ENCODE data around the gene KDM4C. TPM values are rescaled to one million over a fixed set of nuclear protein-coding genes. Genes with fewer than 3 reads are reported as not detected.

KDM4C gene
- total RNA-seq, 1 experiment from 2014 or later = 4.8 TPM

- CTCF ChIA-PET = no interaction called here
- no peaks in the 10 kb centered on the region for H3K27me3 ChIP-seq (replicated peaks; ENCODE audit: insufficient read depth, low read depth, low read length, poor library complexity)
- intact Hi-C loops (cut with micrococcal nuclease; ENCODE audit: unreplicated experiment) = no loop called here
- no peaks in the 10 kb centered on the region for H3K36me3 ChIP-seq (ENCODE audit: insufficient read depth, low read length, poor library complexity, severe bottlenecking)
- H3K4me1 ChIP-seq (ENCODE audit: insufficient read depth, low read length, poor library complexity, severe bottlenecking) = no peaks in the 10 kb centered on the region
- no peaks in the 10 kb centered on the region for H3K9me3 ChIP-seq (ENCODE audit: low read depth, low read length, poor library complexity, severe bottlenecking)
- POLR2A ChIA-PET (ENCODE audit: low non-redundant PET) = no interaction called here
- BruUV-seq (replicated peaks) = no TSS peak
- no peak for DNase-seq (ENCODE audit: low spot score)
- TF ChIP-seq CTCF (conservative IDR thresholded peaks at IDR 0.05; ENCODE audit: low read depth, low read length) (no peak), EZH2 (IDR thresholded peaks at IDR 0.05; ENCODE audit: borderline replicate concordance, low read depth, low read length, poor library complexity, severe bottlenecking) (no peak)
- no peak overlapping the region for H3K27ac ChIP-seq (ENCODE audit: low read depth, low read length, poor library complexity, severe bottlenecking)
- H3K4me3 ChIP-seq (ENCODE audit: low read depth, low read length, poor library complexity, severe bottlenecking) = no peak overlapping the region
Observed at GRCh38 chr9:7130266-7130820, 372.6 kb downstream of the KDM4C start.

GRCh38 chr9:7132605-7133004 is 374.8 kb downstream of the KDM4C start:
- H3K4me1 ChIP-seq (ENCODE audit: insufficient read depth, low read length, poor library complexity, severe bottlenecking) = no peaks in the 10 kb centered on the region
- no peaks in the 10 kb centered on the region for H3K27me3 ChIP-seq (replicated peaks; ENCODE audit: insufficient read depth, low read depth, low read length, poor library complexity)
- BruUV-seq (replicated peaks) = no TSS peak
- no peak overlapping the region for H3K4me3 ChIP-seq (ENCODE audit: low read depth, low read length, poor library complexity, severe bottlenecking)
- no peak overlapping the region for H3K27ac ChIP-seq (ENCODE audit: low read depth, low read length, poor library complexity, severe bottlenecking)
- no peaks in the 10 kb centered on the region for H3K9me3 ChIP-seq (ENCODE audit: low read depth, low read length, poor library complexity, severe bottlenecking)
- DNase-seq (ENCODE audit: low spot score) = no peak
- intact Hi-C loops (cut with micrococcal nuclease; ENCODE audit: unreplicated experiment) = no loop called here
- ChIA-PET CTCF (no interaction called here), POLR2A (ENCODE audit: low non-redundant PET) (no interaction called here)
- H3K36me3 ChIP-seq (ENCODE audit: insufficient read depth, low read length, poor library complexity, severe bottlenecking) = no peaks in the 10 kb centered on the region
- TF ChIP-seq EZH2 (IDR thresholded peaks at IDR 0.05; ENCODE audit: borderline replicate concordance, low read depth, low read length, poor library complexity, severe bottlenecking) (no peak), CTCF (conservative IDR thresholded peaks at IDR 0.05; ENCODE audit: low read depth, low read length) (no peak)

- intact Hi-C loops (cut with micrococcal nuclease; ENCODE audit: unreplicated experiment) = no loop called here
- no TSS peak for BruUV-seq (replicated peaks)
- Histone ChIP-seq H3K36me3 (ENCODE audit: insufficient read depth, low read length, poor library complexity, severe bottlenecking) (no peaks in the 10 kb centered on the region), H3K4me3 (ENCODE audit: low read depth, low read length, poor library complexity, severe bottlenecking) (no peak overlapping the region), H3K27me3 (replicated peaks; ENCODE audit: insufficient read depth, low read depth, low read length, poor library complexity) (no peaks in the 10 kb centered on the region), H3K4me1 (ENCODE audit: insufficient read depth, low read length, poor library complexity, severe bottlenecking) (no peaks in the 10 kb centered on the region), H3K9me3 (ENCODE audit: low read depth, low read length, poor library complexity, severe bottlenecking) (no peaks in the 10 kb centered on the region), H3K27ac (ENCODE audit: low read depth, low read length, poor library complexity, severe bottlenecking) (no peak overlapping the region)
- TF ChIP-seq CTCF (conservative IDR thresholded peaks at IDR 0.05; ENCODE audit: low read depth, low read length) = no peak
- TF ChIP-seq EZH2 (IDR thresholded peaks at IDR 0.05; ENCODE audit: borderline replicate concordance, low read depth, low read length, poor library complexity, severe bottlenecking) = no peak
- ChIA-PET POLR2A (ENCODE audit: low non-redundant PET) (no interaction called here), CTCF (no interaction called here)
- DNase-seq (ENCODE audit: low spot score) = no peak
Observed at GRCh38 chr9:7135735-7136134, 378.0 kb downstream of the KDM4C start.
